Caki2 (cell line): ENCODE measurements around the gene TPK1. TPM values are rescaled to one million over a fixed set of nuclear protein-coding genes. Genes with fewer than 3 reads are reported as not detected.
A peak's percentile ranks its signal among the peaks of the same experiment; 100 is the strongest.
"Not testable (repeated sequence)": the region's sequence is repeated elsewhere in the genome, so short reads cannot be mapped to it uniquely, and the experiment has no call there.

Experiments
- DNase-seq: peaks from one replicate; pipeline ENCODE4 v3.0.0-alpha.2; 2015; ENCODE audit warnings: low read depth
- in situ Hi-C: cut with HindIII; loops from 2 replicates; pipeline ENCODE4 v1.10.0; 2016; ENCODE audit warnings: low sequenced_read_pairs, low pct_unique_long_range_greater_than_20kb, mixed read lengths
- total RNA-seq: library from RNA; depleted of rRNA; stranded (reverse); fragments of >200 nt; shearing (Covaris generic); gene quantifications from 2 replicates; pipeline ENCODE4 v1.2.3, GENCODE V29; 2014; ENCODE audit warnings: low replicate concordance

TPK1 gene
- total RNA-seq, 1 experiment from 2014 or later, result 37.9 TPM

GRCh38 chr7:144830024-144830785 is 5.6 kb downstream of the TPK1 start:
- peak; percentile 50 for DNase-seq
- in situ Hi-C loops, result no loop called here

GRCh38 chr7:144827621-144828020 is 8.2 kb downstream of the TPK1 start:
- peak; percentile 88 for DNase-seq
- in situ Hi-C loops, result no loop called here

- in situ Hi-C loops, result no loop called here
These were observed 9.6 kb downstream of the TPK1 start for GRCh38 chr7:144826208-144826607.

GRCh38 chr7:144824360-144824759 is 11.5 kb downstream of the TPK1 start:
- in situ Hi-C loops, result no loop called here
- peak; percentile 79 for DNase-seq

More at GRCh38 chr7:144826208-144826607, 9.6 kb downstream of the TPK1 start:
- no peak for DNase-seq

- in situ Hi-C loops, result no loop called here
- no peak for DNase-seq
These were observed 13.6 kb downstream of the TPK1 start for GRCh38 chr7:144822223-144822622.

GRCh38 chr7:144821067-144821466 is 14.8 kb downstream of the TPK1 start:
- in situ Hi-C loops, result no loop called here
- peak; percentile 90 for DNase-seq

- in situ Hi-C loops, result no loop called here
- no peak for DNase-seq
These were observed 15.3 kb downstream of the TPK1 start for GRCh38 chr7:144820552-144820951.

GRCh38 chr7:144819566-144819965 is 16.3 kb downstream of the TPK1 start:
- in situ Hi-C loops, result no loop called here
- no peak for DNase-seq

- in situ Hi-C loops, result no loop called here
- DNase-seq, result peak; percentile 55
These were observed 17.3 kb downstream of the TPK1 start for GRCh38 chr7:144818511-144818910.

- DNase-seq, result no peak
- in situ Hi-C loops, result no loop called here
These were observed 18.9 kb downstream of the TPK1 start for GRCh38 chr7:144817001-144817400.

GRCh38 chr7:144814299-144814698 is 21.6 kb downstream of the TPK1 start:
- no peak for DNase-seq

GRCh38 chr7:144812379-144813283 is 23.2 kb downstream of the TPK1 start:
- DNase-seq, result no peak
- in situ Hi-C loops, result no loop called here

More at GRCh38 chr7:144814299-144814698, 21.6 kb downstream of the TPK1 start:
- in situ Hi-C loops, result no loop called here

- DNase-seq, result no peak
- in situ Hi-C loops, result no loop called here
These were observed 30.1 kb downstream of the TPK1 start for GRCh38 chr7:144805627-144806239.

- in situ Hi-C loops, DNase-seq: not testable (repeated sequence)
These were observed 35.0 kb downstream of the TPK1 start for GRCh38 chr7:144800678-144801436.

GRCh38 chr7:144796919-144797318 is 38.9 kb downstream of the TPK1 start:
- DNase-seq, result no peak
- in situ Hi-C loops, result no loop called here

- in situ Hi-C loops, result no loop called here
- no peak for DNase-seq
These were observed 43.8 kb downstream of the TPK1 start for GRCh38 chr7:144792050-144792449.

- DNase-seq, result no peak
- in situ Hi-C loops, result no loop called here
These were observed 44.4 kb downstream of the TPK1 start for GRCh38 chr7:144791488-144791887.

GRCh38 chr7:144787127-144787526 is 48.7 kb downstream of the TPK1 start:
- no peak for DNase-seq
- in situ Hi-C loops, result no loop called here
